IMR-90 (cell line): Measurements from ENCODE around the gene ATP1A4. TPM values are rescaled to one million over a fixed set of nuclear protein-coding genes. Genes with fewer than 3 reads are reported as not detected.

Experiments
- ATAC-seq: fragments of 200-7000 bp; cut with Tn5 transposase; 2 replicates; pipeline ENCODE4 v1.9.1; 2020; ENCODE audit warnings: low read depth, mild to moderate bottlenecking, moderate library complexity
- BruUV-seq: library from RNA; stranded (reverse); fragments of 400-500 nt; replicated peaks from 2 replicates; lab custom pipeline; 2021; lab: Mats Ljungman, UMichigan
- CTCF ChIA-PET: fragments of 300-600 bp; formaldehyde crosslinking; extraction: SDS; loops from one replicate; lab custom pipeline; 2021; ENCODE audit warnings: antibody characterized with exemption; lab: Yijun Ruan, JAX
- POLR2A ChIA-PET: fragments of 300-600 bp; sonication (Branson Sonifier 250); formaldehyde crosslinking; loops from one replicate; lab custom pipeline; 2022; ENCODE audit warnings: antibody characterized with exemption; ENCODE audit not compliant: unreplicated experiment; lab: Charles Lee
- DNase-seq: peaks from one replicate; pipeline ENCODE4 v3.0.0; 2013
- H2AFZ ChIP-seq: replicated peaks from 2 replicates; pipeline ENCODE3; 2013; ENCODE audit warnings: low read length, mild to moderate bottlenecking; ENCODE audit not compliant: poor library complexity
- H2AK5ac ChIP-seq: 2 replicates; pipeline ENCODE4 v1.6.1; 2013; ENCODE audit warnings: low read depth, low read length, inconsistent platforms
- H2AK9ac ChIP-seq: replicated peaks from 2 replicates; pipeline ENCODE3; 2013; ENCODE audit warnings: mild to moderate bottlenecking, low read depth, low read length, moderate library complexity; ENCODE audit not compliant: poor library complexity
- H2BK120ac ChIP-seq: 2 replicates; pipeline ENCODE4 v1.6.1; 2013; ENCODE audit warnings: low read depth, low read length, inconsistent platforms
- H2BK15ac ChIP-seq: 3 replicates; pipeline ENCODE4 v1.6.1; 2013; ENCODE audit warnings: low read depth, low read length, inconsistent platforms
- H2BK20ac ChIP-seq: 2 replicates; pipeline ENCODE4 v1.6.1; 2013; ENCODE audit warnings: low read depth, mild to moderate bottlenecking, inconsistent platforms, low read length, moderate library complexity
- H2BK5ac ChIP-seq: 2 replicates; pipeline ENCODE4 v1.6.1; 2013; ENCODE audit warnings: mild to moderate bottlenecking, low read depth, low read length, inconsistent platforms; ENCODE audit not compliant: poor library complexity, severe bottlenecking
- H3K14ac ChIP-seq: replicated peaks from 2 replicates; pipeline ENCODE4 v1.6.1; 2013; ENCODE audit warnings: low read depth, low read length, inconsistent platforms
- H3K18ac ChIP-seq: 2 replicates; pipeline ENCODE4 v1.6.1; 2013; ENCODE audit warnings: low read depth, low read length, control low read depth
- H3K23ac ChIP-seq: 2 replicates; pipeline ENCODE4 v1.6.1; 2013; ENCODE audit warnings: low read depth, low read length, inconsistent platforms
- H3K27ac ChIP-seq: 2 replicates; pipeline ENCODE4 v1.5.1; 2013; ENCODE audit warnings: mild to moderate bottlenecking, control low read depth, low read length; ENCODE audit not compliant: insufficient read depth
- H3K27me3 ChIP-seq: 2 replicates; pipeline ENCODE4 v1.6.1; 2013; ENCODE audit warnings: low read length; ENCODE audit not compliant: control insufficient read depth, insufficient read depth
- H3K36me3 ChIP-seq: 2 replicates; pipeline ENCODE4 v1.6.1; 2013; ENCODE audit warnings: low read length, mixed read lengths; ENCODE audit not compliant: control insufficient read depth, insufficient read depth
- H3K4ac ChIP-seq: 2 replicates; pipeline ENCODE4 v1.6.1; 2013; ENCODE audit warnings: low read depth, low read length, inconsistent platforms
- H3K4me1 ChIP-seq: 2 replicates; pipeline ENCODE4 v1.6.1; 2013; ENCODE audit warnings: low read length, mixed read lengths; ENCODE audit not compliant: control insufficient read depth, insufficient read depth
- H3K4me2 ChIP-seq: 2 replicates; pipeline ENCODE4 v1.6.1; 2013; ENCODE audit warnings: low read depth, mild to moderate bottlenecking, control low read depth, low read length, moderate library complexity
- H3K4me3 ChIP-seq: 2 replicates; pipeline ENCODE4 v1.5.1; 2013; ENCODE audit warnings: low read depth, mild to moderate bottlenecking, control low read depth, low read length, moderate library complexity; ENCODE audit not compliant: insufficient read depth
- H3K56ac ChIP-seq: 2 replicates; pipeline ENCODE4 v1.6.1; 2013; ENCODE audit warnings: low read length, inconsistent platforms; ENCODE audit not compliant: insufficient read depth; ENCODE audit errors: extremely low read depth
- H3K79me1 ChIP-seq, 2 experiments: 2 replicates each; pipeline ENCODE4 v1.6.1; 2013; ENCODE audit warnings: low read length in 2 of 2, inconsistent platforms in 1 of 2, low read depth in 1 of 2
- H3K9ac ChIP-seq: 2 replicates; pipeline ENCODE4 v1.6.1; 2013; ENCODE audit warnings: low read depth, low read length, control low read depth
- H3K9me1 ChIP-seq: 2 replicates; pipeline ENCODE4 v1.6.1; 2013; ENCODE audit warnings: low read length, inconsistent platforms; ENCODE audit not compliant: insufficient read depth
- H3K9me3 ChIP-seq: 2 replicates; pipeline ENCODE4 v1.6.1; 2013; ENCODE audit warnings: low read length; ENCODE audit not compliant: control insufficient read depth, insufficient read depth
- H4K20me1 ChIP-seq: 2 replicates; pipeline ENCODE4 v1.6.1; 2013; ENCODE audit warnings: low read length, inconsistent platforms; ENCODE audit not compliant: insufficient read depth
- H4K5ac ChIP-seq: 2 replicates; pipeline ENCODE4 v1.6.1; 2013; ENCODE audit warnings: mild to moderate bottlenecking, low read depth, low read length, control low read depth
- H4K8ac ChIP-seq, 2 experiments: 2 replicates each; pipeline ENCODE4 v1.6.1; 2013; ENCODE audit warnings: low read depth in 2 of 2, low read length in 2 of 2, control low read depth in 1 of 2, inconsistent platforms in 1 of 2
- H4K91ac ChIP-seq: 2 replicates; pipeline ENCODE4 v1.6.1; 2013; ENCODE audit warnings: low read depth, low read length, inconsistent platforms; ENCODE audit not compliant: insufficient read depth
- BHLHE40 ChIP-seq: fragments of 150-350 bp; IDR thresholded peaks from 2 replicates; pipeline ENCODE4 v1.6.1; 2016; ENCODE audit warnings: mild to moderate bottlenecking, low read depth, low read length
- CEBPB ChIP-seq: IDR thresholded peaks from 2 replicates; pipeline ENCODE4 v1.6.1; 2012; ENCODE audit warnings: low read depth, low read length, improper control_type of control experiment
- CHD1 ChIP-seq: IDR thresholded peaks from 2 replicates; pipeline ENCODE4 v1.6.1; 2012; ENCODE audit warnings: low read depth, low read length, improper control_type of control experiment
- ELK1 ChIP-seq: fragments of 150-350 bp; IDR thresholded peaks from 2 replicates; pipeline ENCODE4 v1.6.1; 2016; ENCODE audit warnings: low read depth, mild to moderate bottlenecking, low read length, moderate library complexity, borderline replicate concordance
- FOS ChIP-seq: fragments of 150-350 bp; IDR thresholded peaks from 2 replicates; pipeline ENCODE4 v1.6.1; 2016; ENCODE audit warnings: low read depth, low read length
- MAFK ChIP-seq: IDR thresholded peaks from 2 replicates; pipeline ENCODE4 v1.6.1; 2012; ENCODE audit warnings: low read depth, low read length, improper control_type of control experiment
- MAZ ChIP-seq: IDR thresholded peaks from 2 replicates; pipeline ENCODE4 v1.6.1; 2012; ENCODE audit warnings: low read depth, mild to moderate bottlenecking, low read length, improper control_type of control experiment, moderate library complexity, borderline replicate concordance
- MXI1 ChIP-seq: IDR thresholded peaks from 2 replicates; pipeline ENCODE4 v1.6.1; 2012; ENCODE audit warnings: low read depth, mild to moderate bottlenecking, low read length, moderate library complexity, borderline replicate concordance
- NFE2L2 ChIP-seq: fragments of 150-350 bp; IDR thresholded peaks from 2 replicates; pipeline ENCODE4 v1.6.1; 2016; ENCODE audit warnings: low read depth, mild to moderate bottlenecking, low read length
- POLR2A ChIP-seq: IDR thresholded peaks from 2 replicates; pipeline ENCODE4 v1.6.1; 2012; ENCODE audit warnings: mild to moderate bottlenecking, low read depth, low read length
- RAD21 ChIP-seq: IDR thresholded peaks from 2 replicates; pipeline ENCODE4 v1.6.1; 2012; ENCODE audit warnings: low read length, improper control_type of control experiment
- RCOR1 ChIP-seq: IDR thresholded peaks from 2 replicates; pipeline ENCODE4 v1.6.1; 2012; ENCODE audit warnings: mild to moderate bottlenecking, low read length, improper control_type of control experiment; ENCODE audit not compliant: insufficient replicate concordance
- RFX5 ChIP-seq: IDR thresholded peaks from 2 replicates; pipeline ENCODE4 v1.8.0; 2012; ENCODE audit warnings: low read depth, mild to moderate bottlenecking, low read length, moderate library complexity
- SMC3 ChIP-seq: fragments of 150-350 bp; IDR thresholded peaks from 2 replicates; pipeline ENCODE4 v1.6.1; 2016; ENCODE audit warnings: low read depth, mild to moderate bottlenecking, antibody characterized with exemption, low read length, moderate library complexity
- USF2 ChIP-seq: fragments of 150-350 bp; IDR thresholded peaks from 2 replicates; pipeline ENCODE4 v1.6.1; 2017; ENCODE audit warnings: mild to moderate bottlenecking, antibody characterized with exemption, low read length, low read depth
- WGBS, 2 experiments: methylation state at CpG; one replicate each; pipeline versions ENCODE4 v1.1.5 to v1.1.7; 2013; ENCODE audit warnings: missing lambda C conversion rate in 2 of 2; ENCODE audit not compliant: insufficient read length in 1 of 2; ENCODE audit errors: extremely low coverage in 2 of 2; 5-methylcytosine and 5-hydroxymethylcytosine counted together
- dilution Hi-C: fragments of 300-500 bp; cut with HindIII; formaldehyde crosslinking; loops from one replicate; pipeline ENCODE4 v1.14.3; 2018; ENCODE audit warnings: low sequenced_read_pairs; ENCODE audit not compliant: unreplicated experiment
- in situ Hi-C: fragments of 300-500 bp; cut with MboI; formaldehyde crosslinking; loops from 3 replicates; pipeline ENCODE4 v1.14.3; 2019; ENCODE audit warnings: low sequenced_read_pairs, inconsistent platforms, mixed read lengths
- intact Hi-C: fragments of 100-400 bp; cut with micrococcal nuclease; formaldehyde crosslinking; loops from 2 replicates; pipeline ENCODE4 v1.10.0; 2022
- polyA plus RNA-seq, 3 experiments: library from polyadenylated mRNA; depleted of rRNA; stranded (reverse); fragments of >200 nt; gene quantifications; 2 replicates each; pipeline ENCODE4 v1.2.3, GENCODE V29; 2012; ENCODE audit warnings: low replicate concordance in 1 of 3
- total RNA-seq: library from RNA; depleted of rRNA; stranded (reverse); fragments of >200 nt; gene quantifications from 2 replicates; pipeline ENCODE4 v1.2.3, GENCODE V29; 2012
- TF ChIP-seq, protein P1 (sequence below): conservative IDR thresholded peaks from 2 replicates; pipeline ENCODE4 v1.5.1; 2012; ENCODE audit warnings: mild to moderate bottlenecking, low read depth, low read length, improper control_type of control experiment

The ATP1A4 gene
- total and polyA plus RNA-seq, 2 of the 4 experiments (the other 2 are of a cell fraction): not detected

GRCh38 chr1:160105155-160105554 lies 46.2 kb upstream of the ATP1A4 start:
- no peak overlapping the region for H3K14ac ChIP-seq
- no peak overlapping the region for H3K18ac ChIP-seq
- intact Hi-C loops: no loop called here
- no peak overlapping the region for H2AK5ac ChIP-seq
- no peak overlapping the region for H3K4me3 ChIP-seq
- H4K5ac ChIP-seq: no peak overlapping the region
- no peak overlapping the region for H3K9ac ChIP-seq
- no peak overlapping the region for H2BK120ac ChIP-seq
- no peak for DNase-seq
- H2AFZ ChIP-seq: no peak overlapping the region
- no peak overlapping the region for H4K91ac ChIP-seq
- H3K27me3 ChIP-seq: peaks cover 29% of the 10 kb centered on the region
- peaks cover 19% of the 10 kb centered on the region for H3K4me1 ChIP-seq
- H3K9me3 ChIP-seq: no peaks in the 10 kb centered on the region
- no peak overlapping the region for H3K23ac ChIP-seq
- ChIA-PET POLR2A (no interaction called here), CTCF (interaction anchor here (1.0 to 2.4 kb wide), 5 partner anchors 20 to 147 kb away, joined by 3 to 8 read pairs (median 4); no protein-coding TSS in a partner anchor)
- H3K79me1 ChIP-seq: no peaks in the 10 kb centered on the region
- H2BK20ac ChIP-seq: no peak overlapping the region
- no peak overlapping the region for H2AK9ac ChIP-seq
- in situ Hi-C loops: no loop called here
- BruUV-seq: no TSS peak
- no peak overlapping the region for H2BK15ac ChIP-seq
- H4K20me1 ChIP-seq: no peaks in the 10 kb centered on the region
- dilution Hi-C loops: loop anchor here (10.0 kb wide), 1 partner anchor 110 kb away; no protein-coding TSS in a partner anchor
- TF ChIP-seq NFE2L2 (no peak), RFX5 (no peak), RAD21 (no peak), POLR2A (no peak), MAZ (no peak), CHD1 (no peak), FOS (no peak), BHLHE40 (no peak), MXI1 (no peak), MAFK (no peak), SMC3 (no peak), RCOR1 (no peak), CEBPB (no peak), USF2 (no peak), ELK1 (no peak)
- TF ChIP-seq, protein P1, sequence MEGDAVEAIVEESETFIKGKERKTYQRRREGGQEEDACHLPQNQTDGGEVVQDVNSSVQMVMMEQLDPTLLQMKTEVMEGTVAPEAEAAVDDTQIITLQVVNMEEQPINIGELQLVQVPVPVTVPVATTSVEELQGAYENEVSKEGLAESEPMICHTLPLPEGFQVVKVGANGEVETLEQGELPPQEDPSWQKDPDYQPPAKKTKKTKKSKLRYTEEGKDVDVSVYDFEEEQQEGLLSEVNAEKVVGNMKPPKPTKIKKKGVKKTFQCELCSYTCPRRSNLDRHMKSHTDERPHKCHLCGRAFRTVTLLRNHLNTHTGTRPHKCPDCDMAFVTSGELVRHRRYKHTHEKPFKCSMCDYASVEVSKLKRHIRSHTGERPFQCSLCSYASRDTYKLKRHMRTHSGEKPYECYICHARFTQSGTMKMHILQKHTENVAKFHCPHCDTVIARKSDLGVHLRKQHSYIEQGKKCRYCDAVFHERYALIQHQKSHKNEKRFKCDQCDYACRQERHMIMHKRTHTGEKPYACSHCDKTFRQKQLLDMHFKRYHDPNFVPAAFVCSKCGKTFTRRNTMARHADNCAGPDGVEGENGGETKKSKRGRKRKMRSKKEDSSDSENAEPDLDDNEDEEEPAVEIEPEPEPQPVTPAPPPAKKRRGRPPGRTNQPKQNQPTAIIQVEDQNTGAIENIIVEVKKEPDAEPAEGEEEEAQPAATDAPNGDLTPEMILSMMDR: no peak
- no peaks in the 10 kb centered on the region for H3K9me1 ChIP-seq
- no CpG with 5 or more reads among the region's 5 CpGs for WGBS, 2 experiments
- no peak for ATAC-seq
- H4K8ac ChIP-seq: no peak overlapping the region
- no peaks in the 10 kb centered on the region for H3K36me3 ChIP-seq
- H2BK5ac ChIP-seq: no peak overlapping the region
- H3K27ac ChIP-seq: no peak overlapping the region
- H3K4me2 ChIP-seq: no peak overlapping the region
- no peak overlapping the region for H3K4ac ChIP-seq
- no peak overlapping the region for H3K56ac ChIP-seq
